Psoas muscle (tissue), 8 donors: ENCODE results near the gene ENTPD3. TPM values are rescaled to one million over a fixed set of nuclear protein-coding genes. Genes with fewer than 3 reads are reported as not detected.

ENCODE experiments used
- ATAC-seq, 4 donors: fragments of 200-7000 bp; cut with Tn5 transposase; one replicate each; pipeline ENCODE4 v1.9.1; 2020; ENCODE audit warnings: moderate library complexity in 3 of 4, mild to moderate bottlenecking in 2 of 4
- DNase-seq, 2 donors: peaks; one replicate each; pipeline ENCODE4 v3.0.0-alpha.2; 2020
- H3K27ac ChIP-seq: fragments of 200-600 bp; one replicate; pipeline ENCODE4 v1.8.0; 2022
- H3K27me3 ChIP-seq, 3 donors: fragments of 200-600 bp in 1 of 3; one replicate each; pipeline versions ENCODE4 v1.6.1 to v1.8.0; 2013 to 2022; ENCODE audit warnings: low read length in 2 of 3, mild to moderate bottlenecking in 2 of 3, moderate library complexity in 1 of 3; ENCODE audit not compliant: insufficient read depth in 3 of 3
- H3K36me3 ChIP-seq, 2 donors: fragments of 200-600 bp in 1 of 2; one replicate each; pipeline versions ENCODE4 v1.6.1 to v1.8.0; 2013 to 2022; ENCODE audit warnings: low read depth in 1 of 2, mild to moderate bottlenecking in 1 of 2, moderate library complexity in 1 of 2; ENCODE audit not compliant: insufficient read depth in 1 of 2
- H3K4me1 ChIP-seq: fragments of 200-600 bp; one replicate; pipeline ENCODE4 v1.8.0; 2022
- H3K4me3 ChIP-seq: fragments of 200-600 bp; one replicate; pipeline ENCODE4 v1.8.0; 2022; ENCODE audit warnings: mild to moderate bottlenecking
- H3K9me3 ChIP-seq: fragments of 200-600 bp; one replicate; pipeline ENCODE4 v1.8.0; 2022
- CTCF ChIP-seq: fragments of 200-600 bp; IDR thresholded peaks from one replicate; pipeline ENCODE4 v1.8.0; 2022; ENCODE audit warnings: antibody characterized with exemption
- WGBS, 3 donors: extraction: QIAGEN DNeasy Blood & Tissue Kit; methylation state at CpG; one replicate each; pipeline versions ENCODE4 v1.1.6 to v1.1.7; 2013; 5-methylcytosine and 5-hydroxymethylcytosine counted together
- intact Hi-C, 2 donors: fragments of 100-400 bp; cut with DNase I; formaldehyde crosslinking; loops; one replicate each; pipeline versions ENCODE4 v1.11.0 to v1.14.2; 2022
- polyA plus RNA-seq, 3 donors: library from polyadenylated mRNA; stranded (reverse); fragments of 200-250 nt; gene quantifications; one replicate each; pipeline ENCODE4 v1.2.3, GENCODE V29; 2013
- total RNA-seq, 4 donors: library from RNA; stranded (reverse); fragmentation: NEBNext Ultra II Directional in 2 of 4; extraction: Animal tissue kit (Norgen Biotek cat#: 25700) in 2 of 4; gene quantifications; one replicate each; pipeline versions ENCODE4 v1.2.1 to v1.2.4, GENCODE V29; 2021 to 2023
- donor health status: healthy with polysubstance abuse.
- donor health status: DM: no; HTN: no; CAD: no; lungs with moderate emphysema.
- donor health status: Bipolar disorder and iron deficiency.
- donor health status: healthy.
- donor health status: DM: yes; HTN: yes; CAD: no.
- donor health status: DM: no; HTN: no; CAD: no.
- donor health status: DM: no; HTN: no; CAD: no.
- donor health status: DM: yes; HTN: yes; CAD: no.

The ENTPD3 gene
- total and polyA plus RNA-seq, 7 donors: 0.22 to 0.54 (median 0.30) TPM

- ATAC-seq (no peak), DNase-seq (no peak)
- H3K27ac ChIP-seq: no peak overlapping the region
- no peak for TF ChIP-seq CTCF
- no peaks in the 10 kb centered on the region for H3K4me1 ChIP-seq
- WGBS, 3 donors: 85 to 91% (median 91%) methylated on average over 8 of the region's 8 CpGs
- H3K27me3 ChIP-seq: no peaks in the 10 kb centered on the region
- H3K9me3 ChIP-seq: no peaks in the 10 kb centered on the region
- intact Hi-C loops: no loop called here
- H3K4me3 ChIP-seq: no peak overlapping the region
- H3K36me3 ChIP-seq: peaks cover 0 to 6% of the 10 kb centered on the region in 2 donors
Observed at GRCh38 chr3:40427045-40427669, 40.2 kb downstream of the ENTPD3 start.

GRCh38 chr3:40432793-40433192, 45.8 kb downstream of the ENTPD3 start:
- Histone ChIP-seq H3K9me3 (no peaks in the 10 kb centered on the region), H3K27ac (no peak overlapping the region), H3K27me3 (no peaks in the 10 kb centered on the region), H3K4me3 (no peak overlapping the region), H3K4me1 (no peaks in the 10 kb centered on the region), H3K36me3 (no peaks in the 10 kb centered on the region)
- no peak for ATAC-seq
- no peak for DNase-seq
- intact Hi-C loops: no loop called here
- WGBS, 3 donors: 81 to 91% (median 89%) methylated on average over 2 of the region's 2 CpGs
- no peak for TF ChIP-seq CTCF

DNA sequence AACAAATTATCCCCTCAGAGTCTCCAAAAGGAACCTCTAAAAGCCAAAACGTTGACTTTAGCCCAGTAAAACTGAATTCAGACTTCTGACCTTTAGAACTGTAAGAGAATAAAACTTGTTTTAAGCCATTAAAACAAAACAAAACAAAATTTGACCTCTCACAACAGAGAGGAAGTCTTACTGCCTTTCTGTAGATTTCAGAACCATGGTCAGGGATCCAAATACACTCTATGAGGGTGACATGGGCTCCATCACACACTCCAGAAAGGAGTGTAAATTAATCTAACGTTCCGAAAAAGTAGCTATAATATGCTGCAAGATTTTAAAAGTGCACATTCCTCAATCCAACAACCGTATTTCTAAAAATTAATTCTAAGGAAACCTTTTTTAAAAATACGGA, 50.9 kb downstream of the ENTPD3 start:
- Histone ChIP-seq H3K4me1 (no peaks in the 10 kb centered on the region), H3K27me3 (no peaks in the 10 kb centered on the region), H3K9me3 (no peaks in the 10 kb centered on the region), H3K36me3 (no peaks in the 10 kb centered on the region), H3K4me3 (no peak overlapping the region), H3K27ac (no peak overlapping the region)
- WGBS, 3 donors: 70 to 76% (median 75%) methylated on average over 5 of the region's 5 CpGs
- TF ChIP-seq CTCF: no peak
- intact Hi-C loops: no loop called here
- no peak for ATAC-seq
- no peak for DNase-seq

GRCh38 chr3:40445062-40445461, 58.1 kb downstream of the ENTPD3 start:
- H3K27me3 ChIP-seq: no peaks in the 10 kb centered on the region
- no peaks in the 10 kb centered on the region for H3K4me1 ChIP-seq
- ATAC-seq: no peak
- DNase-seq: no peak
- intact Hi-C loops: no loop called here
- H3K27ac ChIP-seq: no peak overlapping the region
- peaks cover 3 to 46% of the 10 kb centered on the region in 2 donors for H3K36me3 ChIP-seq
- 78 to 84% (median 81%) methylated on average over 9 of the region's 9 CpGs for WGBS, 3 donors
- no peaks in the 10 kb centered on the region for H3K9me3 ChIP-seq
- TF ChIP-seq CTCF: no peak
- H3K4me3 ChIP-seq: no peak overlapping the region

GRCh38 chr3:40445880-40446279, 58.9 kb downstream of the ENTPD3 start:
- Histone ChIP-seq H3K4me3 (no peak overlapping the region), H3K9me3 (no peaks in the 10 kb centered on the region), H3K4me1 (no peaks in the 10 kb centered on the region), H3K36me3 (peaks cover 3 to 54% of the 10 kb centered on the region in 2 donors), H3K27me3 (no peaks in the 10 kb centered on the region), H3K27ac (no peak overlapping the region)
- no peak for TF ChIP-seq CTCF
- 56 to 83% (median 59%) methylated on average over 4 of the region's 4 CpGs for WGBS, 3 donors
- intact Hi-C loops: no loop called here
- ATAC-seq (no peak), DNase-seq (no peak)
